NB4 (cell line): ENCODE measurements around the gene STAMBPL1.

ENCODE experiments used
- DNase-seq: peaks from one replicate; pipeline ENCODE4 v3.0.0; 2010; ENCODE audit warnings: low read depth
- H3K4me3 ChIP-seq: one replicate; pipeline ENCODE4 v1.5.1; 2011; ENCODE audit warnings: mild to moderate bottlenecking, low read depth, low read length, moderate library complexity
- CTCF ChIP-seq: IDR thresholded peaks from one replicate; pipeline ENCODE4 v1.5.1; 2012; ENCODE audit warnings: low read depth, low read length
- MAX ChIP-seq: IDR thresholded peaks from 2 replicates; pipeline ENCODE4 v1.6.1; 2011; ENCODE audit warnings: low read depth, low read length
- MYC ChIP-seq: IDR thresholded peaks from 2 replicates; pipeline ENCODE4 v1.6.1; 2011; ENCODE audit warnings: low read depth, low read length
- POLR2A ChIP-seq: IDR thresholded peaks from 2 replicates; pipeline ENCODE4 v1.6.1; 2011; ENCODE audit warnings: mild to moderate bottlenecking; ENCODE audit not compliant: insufficient read length; ENCODE audit errors: extremely low read depth

The STAMBPL1 gene

GRCh38 chr10:88915781-88916180 lies 35.7 kb downstream of the STAMBPL1 start:
- TF ChIP-seq CTCF (no peak), MYC (no peak), POLR2A (no peak), MAX (no peak)
- no peak overlapping the region for H3K4me3 ChIP-seq
- DNase-seq = no peak

GRCh38 chr10:88916231-88916630 lies 36.2 kb downstream of the STAMBPL1 start:
- DNase-seq = no peak
- no peak overlapping the region for H3K4me3 ChIP-seq
- TF ChIP-seq MYC (no peak), MAX (no peak), POLR2A (no peak), CTCF (no peak)

GRCh38 chr10:88916986-88917385 lies 36.9 kb downstream of the STAMBPL1 start:
- TF ChIP-seq POLR2A (no peak), MAX (no peak), MYC (no peak), CTCF (no peak)
- no peak overlapping the region for H3K4me3 ChIP-seq
- no peak for DNase-seq

GRCh38 chr10:88918191-88918905 lies 38.3 kb downstream of the STAMBPL1 start:
- TF ChIP-seq MYC (no peak), POLR2A (no peak), CTCF (no peak), MAX (no peak)
- no peak for DNase-seq

GRCh38 chr10:88919041-88919440 lies 39.0 kb downstream of the STAMBPL1 start:
- DNase-seq = no peak
- TF ChIP-seq MYC (no peak), CTCF (no peak), POLR2A (no peak), MAX (no peak)
- no peak overlapping the region for H3K4me3 ChIP-seq

More at GRCh38 chr10:88918191-88918905, 38.3 kb downstream of the STAMBPL1 start:
- H3K4me3 ChIP-seq = no peak overlapping the region
